H9 (cell line): ENCODE data around the gene CDR2L. TPM values are rescaled to one million over a fixed set of nuclear protein-coding genes. Genes with fewer than 3 reads are reported as not detected.

Experiments used
- DNase-seq: peaks from one replicate; pipeline ENCODE4 v3.0.0-alpha.2; 2017
- H2AFZ ChIP-seq: one replicate; pipeline ENCODE4 v1.6.1; 2013; ENCODE audit warnings: mild to moderate bottlenecking, low read length, control low read depth, moderate library complexity
- H2AK5ac ChIP-seq: 2 replicates; pipeline ENCODE4 v1.6.1; 2013; ENCODE audit warnings: low read length, control low read depth, mixed read lengths; ENCODE audit not compliant: insufficient read length
- H2BK120ac ChIP-seq: one replicate; pipeline ENCODE4 v1.6.1; 2013; ENCODE audit warnings: low read depth, mild to moderate bottlenecking, low read length, control low read depth, inconsistent platforms; ENCODE audit not compliant: poor library complexity, severe bottlenecking
- H2BK12ac ChIP-seq: 2 replicates; pipeline ENCODE4 v1.6.1; 2013; ENCODE audit warnings: low read length, control low read depth, mixed read lengths, low read depth; ENCODE audit not compliant: insufficient read length
- H2BK15ac ChIP-seq: 2 replicates; pipeline ENCODE4 v1.6.1; 2013; ENCODE audit warnings: low read depth, low read length, control low read depth
- H2BK20ac ChIP-seq: one replicate; pipeline ENCODE4 v1.6.1; 2013; ENCODE audit warnings: low read depth, mild to moderate bottlenecking, low read length, control low read depth, inconsistent platforms; ENCODE audit not compliant: poor library complexity, severe bottlenecking
- H2BK5ac ChIP-seq: 2 replicates; pipeline ENCODE4 v1.6.1; 2013; ENCODE audit warnings: low read length, control low read depth, mixed read lengths; ENCODE audit not compliant: insufficient read length
- H3K14ac ChIP-seq: 2 replicates; pipeline ENCODE4 v1.6.1; 2013; ENCODE audit warnings: low read length, control low read depth; ENCODE audit not compliant: insufficient read depth
- H3K18ac ChIP-seq: 2 replicates; pipeline ENCODE4 v1.6.1; 2013; ENCODE audit warnings: low read depth, mild to moderate bottlenecking, mixed read lengths, low read length, control low read depth; ENCODE audit not compliant: insufficient read length
- H3K23ac ChIP-seq: 2 replicates; pipeline ENCODE4 v1.6.1; 2013; ENCODE audit warnings: low read length, control low read depth, mixed read lengths, low read depth; ENCODE audit not compliant: insufficient read length
- H3K23me2 ChIP-seq: 2 replicates; pipeline ENCODE4 v1.6.1; 2013; ENCODE audit warnings: low read depth, mild to moderate bottlenecking, mixed read lengths, low read length, control low read depth; ENCODE audit not compliant: insufficient read length, poor library complexity, severe bottlenecking
- H3K27ac ChIP-seq: 2 replicates; pipeline ENCODE4 v1.5.1; 2013; ENCODE audit warnings: low read length, control low read depth, mixed read lengths, low read depth; ENCODE audit not compliant: insufficient read length
- H3K27me3 ChIP-seq: 2 replicates; pipeline ENCODE4 v1.6.1; 2013; ENCODE audit warnings: low read length, control low read depth, inconsistent platforms; ENCODE audit not compliant: insufficient read depth
- H3K4ac ChIP-seq: 2 replicates; pipeline ENCODE4 v1.6.1; 2013; ENCODE audit warnings: low read depth, mild to moderate bottlenecking, control low read depth, inconsistent platforms, low read length, moderate library complexity
- H3K4me1 ChIP-seq: 2 replicates; pipeline ENCODE4 v1.6.1; 2013; ENCODE audit warnings: low read length, control low read depth, inconsistent platforms; ENCODE audit not compliant: insufficient read depth
- H3K4me2 ChIP-seq: 2 replicates; pipeline ENCODE4 v1.6.1; 2013; ENCODE audit warnings: low read length, control low read depth, mixed read lengths; ENCODE audit not compliant: insufficient read length, insufficient read depth
- H3K56ac ChIP-seq: 2 replicates; pipeline ENCODE4 v1.6.1; 2013; ENCODE audit warnings: low read depth, mild to moderate bottlenecking, mixed read lengths, low read length, control low read depth; ENCODE audit not compliant: insufficient read length
- H3K79me1 ChIP-seq: 2 replicates; pipeline ENCODE4 v1.6.1; 2013; ENCODE audit warnings: low read depth, mild to moderate bottlenecking, moderate library complexity, low read length, control low read depth, inconsistent platforms; ENCODE audit not compliant: insufficient read depth, poor library complexity, severe bottlenecking
- H3K79me2 ChIP-seq: 2 replicates; pipeline ENCODE4 v1.6.1; 2013; ENCODE audit warnings: low read length, control low read depth, inconsistent platforms; ENCODE audit not compliant: insufficient read depth
- H3K9ac ChIP-seq: 2 replicates; pipeline ENCODE4 v1.6.1; 2013; ENCODE audit warnings: low read length, control low read depth, mixed read lengths; ENCODE audit not compliant: insufficient read length; ENCODE audit errors: extremely low read depth
- H3K9me3 ChIP-seq: one replicate; pipeline ENCODE4 v1.6.1; 2013; ENCODE audit warnings: low read depth, low read length, inconsistent platforms; ENCODE audit not compliant: control insufficient read depth
- H3T11ph ChIP-seq: one replicate; pipeline ENCODE4 v1.6.1; 2013; ENCODE audit warnings: mild to moderate bottlenecking, low read length, control low read depth, inconsistent platforms
- H4K20me1 ChIP-seq: one replicate; pipeline ENCODE4 v1.6.1; 2013; ENCODE audit not compliant: control insufficient read depth, insufficient read length, insufficient read depth
- H4K5ac ChIP-seq: 2 replicates; pipeline ENCODE4 v1.6.1; 2013; ENCODE audit warnings: low read depth, mild to moderate bottlenecking, mixed read lengths, low read length, control low read depth; ENCODE audit not compliant: insufficient read length
- H4K8ac ChIP-seq: replicated peaks from 2 replicates; pipeline ENCODE4 v1.6.1; 2013; ENCODE audit warnings: low read length, control low read depth, mixed read lengths, low read depth; ENCODE audit not compliant: insufficient read length
- H4K91ac ChIP-seq: 2 replicates; pipeline ENCODE4 v1.6.1; 2013; ENCODE audit warnings: low read depth, mild to moderate bottlenecking, moderate library complexity, mixed read lengths, low read length, control low read depth; ENCODE audit not compliant: insufficient read length
- H3K27ac Mint-ChIP-seq, 3 experiments: 2 replicates in 2 of 3; 3 replicates in 1 of 3; pipeline ENCODE4 v1.8.0; 2020 to 2021; ENCODE audit warnings: mixed read lengths in 3 of 3, mild to moderate bottlenecking in 1 of 3, moderate library complexity in 1 of 3
- H3K27me3 Mint-ChIP-seq: 2 replicates; pipeline ENCODE4 v1.8.0; 2021; ENCODE audit warnings: low read depth, mild to moderate bottlenecking, moderate library complexity, mixed read lengths
- H3K36me3 Mint-ChIP-seq, 3 experiments: 2 replicates in 2 of 3; 3 replicates in 1 of 3; pipeline ENCODE4 v1.8.0; 2020 to 2021; ENCODE audit warnings: low read depth in 3 of 3, mixed read lengths in 3 of 3; ENCODE audit not compliant: insufficient read depth in 1 of 3
- H3K4me1 Mint-ChIP-seq, 2 experiments: 2 replicates each; pipeline ENCODE4 v1.8.0; 2020; ENCODE audit warnings: mixed read lengths in 2 of 2
- H3K4me3 Mint-ChIP-seq, 2 experiments: 2 replicates in 1 of 2; 3 replicates in 1 of 2; pipeline ENCODE4 v1.8.0; 2020 to 2021; ENCODE audit warnings: mild to moderate bottlenecking in 2 of 2, mixed read lengths in 2 of 2, moderate library complexity in 1 of 2
- H3K9me3 Mint-ChIP-seq, 2 experiments: 2 replicates in 1 of 2; 3 replicates in 1 of 2; pipeline ENCODE4 v1.8.0; 2020; ENCODE audit warnings: mild to moderate bottlenecking in 2 of 2, mixed read lengths in 2 of 2, moderate library complexity in 1 of 2
- WGBS: extraction: QIAGEN DNeasy Blood & Tissue Kit; methylation state at CpG from one replicate; pipeline ENCODE4 v1.1.7; 2013; ENCODE audit warnings: missing lambda C conversion rate, low lambda C conversion rate, mixed read lengths; ENCODE audit not compliant: insufficient read length; ENCODE audit errors: extremely low coverage; 5-methylcytosine and 5-hydroxymethylcytosine counted together
- total RNA-seq: library from RNA; stranded (reverse); gene quantifications from 2 replicates; pipeline ENCODE4 v1.2.1, GENCODE V29; 2021
- TF ChIP-seq, protein P1 (sequence below): fragments of 200-600 bp; sonication (generic); conservative IDR thresholded peaks from 3 replicates; pipeline ENCODE4 v1.8.0; 2021; ENCODE audit warnings: antibody characterized with exemption, mild to moderate bottlenecking

Gene CDR2L
- total RNA-seq, 1 experiment from 2014 or later = 23.3 TPM

- H3K9me3 Mint-ChIP-seq = no peaks in the 10 kb centered on the region
- Histone ChIP-seq H4K8ac (no peak overlapping the region), H2BK12ac (no peak overlapping the region), H3K4ac (peak overlapping the region; percentile 27; the same call in 1 of the 2 replicates), H3K4me1 (no peaks in the 10 kb centered on the region; the same call in 1 of the 2 replicates), H3T11ph (no peak overlapping the region), H3K23me2 (peaks cover 10% of the 10 kb centered on the region), H3K27ac (peak overlapping the region; percentile 63), H3K79me1 (no peaks in the 10 kb centered on the region), H4K91ac (no peak overlapping the region), H3K23ac (no peak overlapping the region), H3K14ac (peak overlapping the region; percentile 60; the same call in 1 of the 2 replicates), H3K4me2 (peak overlapping the region; percentile 97), H3K56ac (no peak overlapping the region), H3K27me3 (no peaks in the 10 kb centered on the region), H4K5ac (no peak overlapping the region), H2BK20ac (no peak overlapping the region), H3K18ac (peak overlapping the region; percentile 61), H2BK120ac (peak overlapping the region; percentile 54), H2AK5ac (no peak overlapping the region), H2BK5ac (no peak overlapping the region), H4K20me1 (no peaks in the 10 kb centered on the region), H2BK15ac (no peak overlapping the region), H3K79me2 (no peaks in the 10 kb centered on the region), H3K9me3 (no peaks in the 10 kb centered on the region), H3K9ac (peak overlapping the region; percentile 59), H2AFZ (no peak overlapping the region)
- peaks cover 6 to 16% (median 9%) of the 10 kb centered on the region in 3 experiments; a peak in 4 of 7 replicates for H3K36me3 Mint-ChIP-seq
- H3K4me1 Mint-ChIP-seq = peaks cover 23 to 25% of the 10 kb centered on the region in 2 experiments
- H3K4me3 Mint-ChIP-seq = peak overlapping the region; percentile 87
- H3K27ac Mint-ChIP-seq = peak overlapping the region; percentile 66 to 98 (median 96)
- TF ChIP-seq, protein P1, sequence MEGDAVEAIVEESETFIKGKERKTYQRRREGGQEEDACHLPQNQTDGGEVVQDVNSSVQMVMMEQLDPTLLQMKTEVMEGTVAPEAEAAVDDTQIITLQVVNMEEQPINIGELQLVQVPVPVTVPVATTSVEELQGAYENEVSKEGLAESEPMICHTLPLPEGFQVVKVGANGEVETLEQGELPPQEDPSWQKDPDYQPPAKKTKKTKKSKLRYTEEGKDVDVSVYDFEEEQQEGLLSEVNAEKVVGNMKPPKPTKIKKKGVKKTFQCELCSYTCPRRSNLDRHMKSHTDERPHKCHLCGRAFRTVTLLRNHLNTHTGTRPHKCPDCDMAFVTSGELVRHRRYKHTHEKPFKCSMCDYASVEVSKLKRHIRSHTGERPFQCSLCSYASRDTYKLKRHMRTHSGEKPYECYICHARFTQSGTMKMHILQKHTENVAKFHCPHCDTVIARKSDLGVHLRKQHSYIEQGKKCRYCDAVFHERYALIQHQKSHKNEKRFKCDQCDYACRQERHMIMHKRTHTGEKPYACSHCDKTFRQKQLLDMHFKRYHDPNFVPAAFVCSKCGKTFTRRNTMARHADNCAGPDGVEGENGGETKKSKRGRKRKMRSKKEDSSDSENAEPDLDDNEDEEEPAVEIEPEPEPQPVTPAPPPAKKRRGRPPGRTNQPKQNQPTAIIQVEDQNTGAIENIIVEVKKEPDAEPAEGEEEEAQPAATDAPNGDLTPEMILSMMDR = no peak
- no CpG with 5 or more reads among the region's 5 CpGs for WGBS
- no peak for DNase-seq
- peaks cover 2% of the 10 kb centered on the region for H3K27me3 Mint-ChIP-seq
Observed at GRCh38 chr17:75012096-75012345, 24.6 kb downstream of the CDR2L start.
